Measurements from ENCODE around the gene GAPT.

GAPT gene

DNA sequence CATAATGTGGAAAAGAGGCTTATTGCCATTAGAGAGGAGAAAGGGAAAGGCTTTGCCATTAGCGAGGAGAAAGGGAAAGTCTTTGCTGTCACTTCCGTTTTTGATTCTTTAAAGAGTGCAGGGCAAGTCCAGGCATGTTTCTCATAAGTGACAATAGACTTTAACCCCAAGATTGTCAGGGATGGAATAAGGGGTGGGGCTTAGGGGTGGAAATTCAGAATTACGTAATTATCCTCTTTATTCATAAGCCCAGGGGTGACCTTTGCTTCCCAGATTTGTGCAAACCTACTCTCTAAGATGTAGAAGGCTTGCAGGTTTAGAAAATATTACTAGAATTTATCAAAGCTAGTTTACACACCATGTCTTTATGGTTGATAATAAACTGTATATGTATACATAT lies 29.1 kb upstream of the GAPT start:
- no peak for DNase-seq

- no peak for DNase-seq
These were observed 28.5 kb upstream of the GAPT start for GRCh38 chr5:58462623-58463230.

GRCh38 chr5:58466939-58467338 lies 24.3 kb upstream of the GAPT start:
- DNase-seq = no peak

DNA sequence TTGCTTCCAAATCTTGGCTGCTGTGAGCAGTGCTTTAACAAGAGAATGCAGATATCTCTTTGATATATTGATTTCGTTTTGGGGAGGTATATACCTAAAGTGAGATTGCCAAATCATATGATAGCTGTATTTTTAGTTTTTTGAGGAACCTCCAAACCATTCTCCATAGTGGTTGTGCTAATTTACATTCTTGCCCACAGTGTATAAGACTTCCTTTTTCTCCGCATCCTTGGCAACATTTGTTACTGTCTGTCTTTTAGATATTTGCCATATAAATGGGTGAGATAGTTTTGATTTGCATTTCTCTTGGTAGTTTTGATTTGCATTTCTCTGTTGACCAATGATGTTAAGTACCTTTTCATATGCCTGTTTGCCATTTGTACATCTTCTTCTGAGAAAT lies 21.3 kb upstream of the GAPT start:
- no peak for DNase-seq

DNA sequence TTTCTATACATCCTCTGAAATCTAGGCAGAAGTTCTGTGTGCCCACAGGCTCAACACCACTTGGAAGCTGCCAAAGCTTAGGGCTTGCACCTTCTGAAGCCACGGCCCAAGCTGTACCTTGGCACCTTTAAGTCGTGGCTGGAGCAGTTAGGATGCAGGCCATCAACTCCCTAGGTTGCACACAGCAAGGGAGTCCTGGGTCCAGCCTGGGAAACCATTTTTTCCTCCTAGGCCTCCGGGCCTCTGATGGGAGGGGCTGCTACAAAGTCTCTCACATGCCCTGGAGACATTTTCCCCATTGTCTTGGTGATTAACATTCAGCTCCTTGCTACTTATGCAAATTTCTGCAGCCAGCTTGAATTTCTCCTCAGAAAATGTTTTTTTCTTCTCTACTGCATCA lies 15.8 kb upstream of the GAPT start:
- DNase-seq = no peak

DNA sequence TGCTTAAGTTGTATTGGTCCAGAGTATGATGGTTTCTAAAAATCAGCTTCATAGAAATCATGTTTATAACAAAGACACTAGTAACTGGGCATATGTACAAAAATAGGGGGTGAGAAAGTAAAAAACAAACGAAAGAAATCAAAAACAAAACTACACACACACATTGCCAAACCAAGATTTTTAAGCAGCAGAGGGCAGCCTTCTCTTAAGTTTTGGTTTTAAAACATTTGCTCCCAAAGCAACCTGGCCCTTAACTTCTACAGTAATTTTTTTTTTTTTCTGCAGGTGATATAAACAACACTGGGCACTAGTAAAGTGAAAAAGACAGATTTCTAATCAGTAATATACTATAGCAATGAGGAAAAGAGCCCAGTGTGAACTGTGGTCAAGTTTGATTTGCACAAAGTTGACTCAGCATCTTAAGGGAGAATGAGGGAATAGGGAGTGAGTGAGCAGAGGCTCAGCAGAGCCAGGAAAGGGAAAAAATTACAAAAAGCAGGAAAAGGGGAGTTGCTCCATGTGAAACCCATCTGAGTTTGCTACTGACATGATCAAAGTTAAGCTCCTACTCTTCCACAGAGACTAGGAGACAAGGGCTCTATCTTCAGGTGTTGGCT lies 13.4 kb upstream of the GAPT start:
- DNase-seq = no peak

- no peak for DNase-seq
These were observed 10.1 kb upstream of the GAPT start for GRCh38 chr5:58481066-58481676.

GRCh38 chr5:58481828-58482227 lies 9.4 kb upstream of the GAPT start:
- no peak for DNase-seq

- no peak for DNase-seq
These were observed 8.7 kb upstream of the GAPT start for GRCh38 chr5:58482536-58482935.

- DNase-seq = no peak
These were observed 6.7 kb upstream of the GAPT start for GRCh38 chr5:58484505-58484904.

DNA sequence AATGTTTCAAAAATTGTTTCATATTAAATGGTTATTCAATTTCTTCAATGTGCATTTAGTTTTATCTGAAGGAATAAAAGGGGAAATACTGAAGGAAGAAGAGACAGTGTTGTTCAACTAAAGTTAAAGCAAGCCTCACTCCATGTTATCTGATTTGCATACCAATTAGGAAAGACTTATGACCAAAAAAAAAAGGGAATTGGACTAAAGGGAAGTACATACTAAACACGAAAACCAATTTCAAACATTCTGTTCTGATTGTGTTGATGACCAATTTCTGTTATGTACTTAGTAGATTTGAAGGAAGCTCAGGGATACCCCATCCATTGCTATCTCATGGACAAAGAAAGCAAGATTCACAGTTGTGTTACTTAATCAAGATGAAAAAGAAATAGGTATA lies 4.9 kb upstream of the GAPT start:
- DNase-seq = no peak

DNA sequence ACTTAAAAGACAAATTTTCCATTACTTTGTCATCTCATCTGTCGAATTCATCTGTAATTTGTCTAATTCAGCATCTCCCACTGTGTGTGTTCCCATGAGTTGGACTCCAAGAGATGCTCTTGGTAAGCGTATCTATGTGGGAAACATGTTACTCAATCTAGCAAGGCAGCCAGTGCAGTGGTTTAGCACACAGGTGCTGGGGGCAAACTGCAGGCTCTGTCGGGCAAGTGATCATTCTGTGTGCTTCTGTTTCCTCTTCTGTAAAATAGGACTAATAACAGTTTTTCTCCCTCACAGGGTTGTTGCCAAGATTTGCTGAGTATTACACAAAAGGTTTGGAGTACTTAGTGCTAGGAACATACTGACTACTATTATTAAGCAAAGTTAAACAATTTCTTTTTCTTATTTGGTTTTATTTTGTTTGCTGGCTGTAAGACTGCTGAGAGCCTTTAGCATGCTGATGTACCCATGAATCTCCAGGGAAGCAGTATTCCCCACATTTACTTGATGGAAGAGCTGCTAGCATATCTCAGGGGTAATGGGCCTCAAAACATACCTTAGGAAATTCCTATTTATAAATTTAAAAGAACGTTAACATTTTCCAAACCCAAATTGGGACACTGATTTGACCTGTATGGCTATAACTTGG lies 709 bp upstream of the GAPT start:
- DNase-seq = no peak

DNA sequence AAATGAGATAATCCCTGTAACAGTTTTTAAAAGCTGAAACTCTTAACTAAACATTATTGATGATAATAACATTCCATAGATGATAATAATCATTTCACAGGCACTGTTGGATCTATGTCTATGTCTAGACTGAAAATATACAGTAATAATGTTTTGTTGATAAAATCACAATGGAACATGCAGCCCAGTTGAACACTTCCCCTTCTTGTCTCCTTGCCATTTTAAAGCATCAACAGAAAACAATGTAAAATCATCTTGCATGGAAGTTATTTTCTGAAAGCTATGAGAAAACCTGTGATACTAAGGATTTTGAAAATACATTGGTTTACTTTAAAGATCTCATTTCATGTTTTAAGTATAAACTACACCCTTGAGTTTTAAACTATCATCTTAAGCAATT lies 1.9 kb downstream of the GAPT start:
- DNase-seq = no peak

DNA sequence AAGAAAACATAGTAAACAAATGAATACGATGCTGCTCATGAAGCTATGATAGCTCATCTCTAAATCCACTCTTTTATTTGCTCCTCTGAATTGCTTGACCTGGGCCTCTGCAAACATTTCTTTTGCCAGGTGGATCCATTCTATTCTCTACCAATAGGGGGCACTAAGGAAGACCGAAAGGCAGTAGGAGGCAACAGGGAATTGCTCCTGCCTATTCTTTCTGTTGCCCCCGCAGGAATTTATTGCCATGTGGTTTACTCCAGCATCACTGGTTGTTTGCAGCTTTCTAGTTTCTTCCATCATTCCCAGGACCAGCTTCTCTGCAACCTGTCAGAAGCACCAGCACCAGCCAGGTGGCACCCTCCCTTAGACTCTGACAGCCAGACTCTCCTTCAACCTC lies 5.3 kb downstream of the GAPT start:
- no peak for DNase-seq

DNA sequence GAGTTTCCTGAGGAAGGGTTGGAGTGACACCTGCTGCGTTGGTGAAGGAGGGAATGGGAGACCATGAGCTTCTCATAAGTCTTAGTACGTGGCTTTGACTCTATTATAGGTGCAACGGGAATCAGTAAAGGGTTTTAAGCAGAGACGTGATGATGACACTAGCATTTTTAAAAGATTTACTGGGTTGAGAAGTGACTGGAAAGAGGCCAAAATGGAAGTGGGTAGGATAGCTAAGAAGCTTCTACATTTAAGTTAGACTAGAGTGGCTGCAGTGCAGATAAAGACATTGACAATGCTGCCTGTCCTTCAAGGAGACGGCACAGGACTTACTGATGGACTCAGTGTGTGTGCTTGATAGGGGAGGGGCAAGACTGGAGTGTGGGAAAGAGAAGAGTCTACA lies 6.2 kb downstream of the GAPT start:
- no peak for DNase-seq

- DNase-seq = no peak
These were observed 6.7 kb downstream of the GAPT start for GRCh38 chr5:58497921-58498320.

DNA sequence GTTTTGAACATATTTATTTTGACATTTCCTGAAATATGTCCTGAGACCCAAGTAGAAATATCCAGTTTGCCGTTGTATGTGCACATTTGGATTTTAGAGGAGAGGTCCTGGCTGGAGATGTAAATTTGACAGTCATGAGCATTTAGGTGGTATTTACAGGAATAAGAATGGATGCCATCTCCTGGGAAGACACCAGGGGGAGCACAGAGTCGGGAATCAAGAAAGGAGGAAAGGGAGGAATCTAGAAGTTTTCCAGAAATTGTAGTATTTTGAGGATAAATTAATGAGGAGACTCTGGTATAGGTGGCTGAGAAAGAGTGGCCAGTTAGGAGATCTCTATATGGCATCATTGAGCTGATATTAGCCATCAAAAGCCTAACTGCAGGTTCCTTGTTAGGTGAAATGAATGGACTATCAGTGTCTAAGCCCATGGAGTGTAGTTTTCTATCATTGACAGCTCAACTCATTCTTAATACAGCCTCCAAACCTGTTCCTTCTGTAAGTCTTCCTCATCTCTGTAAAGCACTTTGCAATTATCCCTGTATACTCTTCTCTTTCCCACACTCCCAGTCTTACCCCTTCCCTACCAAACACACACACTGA lies 7.2 kb downstream of the GAPT start:
- DNase-seq = no peak

DNA sequence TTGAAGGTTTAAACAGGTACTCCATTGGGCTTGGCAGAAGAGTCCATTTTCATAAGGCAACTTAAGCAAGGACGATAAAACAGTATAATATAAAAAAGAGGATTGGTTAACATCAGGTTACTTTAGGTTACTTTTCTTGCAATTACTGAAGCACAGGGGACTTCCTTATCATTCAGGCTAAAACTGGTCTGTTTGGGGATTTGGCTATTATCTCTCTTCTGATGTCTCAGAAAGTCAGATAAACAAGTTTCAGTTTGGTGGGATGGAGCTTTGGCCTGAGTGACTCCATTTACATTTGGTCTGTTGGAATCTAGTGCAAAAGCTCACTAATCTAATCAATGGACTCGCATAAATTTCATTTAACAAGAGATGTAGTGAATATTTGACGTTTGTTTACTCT lies 8.0 kb downstream of the GAPT start:
- DNase-seq = no peak

GRCh38 chr5:58499941-58500340 lies 8.7 kb downstream of the GAPT start:
- no peak for DNase-seq

DNA sequence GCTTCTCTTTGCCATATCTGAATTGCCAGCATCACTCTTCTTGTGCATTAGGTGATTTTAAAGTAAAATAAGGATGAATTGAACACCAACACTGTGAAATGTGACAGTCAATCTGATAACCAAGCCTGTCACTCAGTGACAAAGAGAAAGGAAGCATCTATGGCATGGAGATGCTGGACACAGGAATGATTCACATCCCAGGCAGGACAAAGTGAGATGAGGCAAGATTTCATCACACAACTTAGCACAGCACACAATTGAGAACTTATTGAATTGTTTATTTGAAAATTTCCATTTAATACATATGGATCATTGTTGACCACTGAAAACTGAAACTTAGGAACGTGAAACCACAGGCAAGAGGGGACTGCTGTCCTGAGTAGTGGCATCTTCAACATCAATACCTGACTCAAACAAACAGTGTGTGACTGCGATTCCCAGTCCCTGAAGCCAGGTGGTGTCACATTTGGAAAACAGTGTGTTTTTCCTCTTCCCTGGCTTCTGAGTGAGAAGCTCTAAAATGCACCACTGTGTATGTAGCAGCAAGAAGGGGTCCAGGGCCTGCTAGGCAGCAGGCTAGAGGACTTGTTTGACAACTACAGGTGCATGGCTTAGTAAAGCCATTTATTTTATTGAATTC lies 10.7 kb downstream of the GAPT start:
- no peak for DNase-seq

GRCh38 chr5:58503390-58504046 lies 12.3 kb downstream of the GAPT start:
- no peak for DNase-seq

DNA sequence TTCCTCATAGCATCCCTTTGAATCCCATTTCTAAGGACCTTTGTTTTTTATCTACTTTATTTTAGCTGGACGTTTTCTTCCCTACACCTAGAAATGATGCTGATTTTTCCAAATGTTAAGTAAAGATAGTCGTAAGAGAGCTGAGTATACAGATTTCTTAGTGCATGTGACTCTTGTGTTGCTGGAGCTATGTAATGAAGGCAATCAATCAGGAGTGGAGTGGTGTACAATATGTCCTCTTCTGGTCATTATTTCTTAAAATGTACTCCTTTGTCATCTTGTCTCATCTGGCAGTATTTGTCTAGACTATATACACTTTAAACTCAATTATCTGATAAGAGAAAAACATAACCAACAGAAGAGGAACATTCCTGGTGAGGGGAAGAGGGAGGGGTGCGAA lies 13.5 kb downstream of the GAPT start:
- no peak for DNase-seq

- DNase-seq = no peak
These were observed 14.3 kb downstream of the GAPT start for GRCh38 chr5:58505502-58505901.
